CD4-positive, alpha-beta T cell treated with Interleukin-2 at 100 ng/mL for 4 hours (primary cell): ENCODE measurements around the gene PLAAT2.
"Not testable (repeated sequence)": the region's sequence is repeated elsewhere in the genome, so short reads cannot be mapped to it uniquely, and the experiment has no call there.

ENCODE experiments used
- DNase-seq: peaks from one replicate; pipeline ENCODE4 v3.0.0-alpha.2; 2020; ENCODE audit warnings: low spot score

Gene PLAAT2

GRCh38 chr11:63578882-63579281, 15.7 kb upstream of the PLAAT2 start:
- DNase-seq = not testable (repeated sequence)

- no peak for DNase-seq
Observed at GRCh38 chr11:63574856-63575602, 11.8 kb upstream of the PLAAT2 start.

GRCh38 chr11:63573881-63574855, 11.0 kb upstream of the PLAAT2 start:
- peak; percentile 57 for DNase-seq

GRCh38 chr11:63572026-63572688, 9.0 kb upstream of the PLAAT2 start:
- DNase-seq = no peak

- DNase-seq = no peak
Observed at GRCh38 chr11:63569570-63569969, 6.4 kb upstream of the PLAAT2 start.

- peak; percentile 94 for DNase-seq
Observed at GRCh38 chr11:63567044-63567840, 4.1 kb upstream of the PLAAT2 start.

- no peak for DNase-seq
Observed at GRCh38 chr11:63564784-63565350, 1.7 kb upstream of the PLAAT2 start.

GRCh38 chr11:63564056-63564774, 1.0 kb upstream of the PLAAT2 start:
- DNase-seq = peak; percentile 59

- DNase-seq = peak; percentile 56
Observed at GRCh38 chr11:63560506-63561180, 2.5 kb downstream of the PLAAT2 start.

- no peak for DNase-seq
Observed at GRCh38 chr11:63558459-63559157, 4.6 kb downstream of the PLAAT2 start.

GRCh38 chr11:63557570-63557969, 5.6 kb downstream of the PLAAT2 start:
- no peak for DNase-seq

GRCh38 chr11:63556404-63557013, 6.7 kb downstream of the PLAAT2 start:
- no peak for DNase-seq

GRCh38 chr11:63554877-63555223, 8.3 kb downstream of the PLAAT2 start:
- DNase-seq = no peak

- peak; percentile 79 for DNase-seq
Observed at GRCh38 chr11:63553759-63554158, 9.4 kb downstream of the PLAAT2 start.

GRCh38 chr11:63552921-63553320, 10.3 kb downstream of the PLAAT2 start:
- no peak for DNase-seq

DNA sequence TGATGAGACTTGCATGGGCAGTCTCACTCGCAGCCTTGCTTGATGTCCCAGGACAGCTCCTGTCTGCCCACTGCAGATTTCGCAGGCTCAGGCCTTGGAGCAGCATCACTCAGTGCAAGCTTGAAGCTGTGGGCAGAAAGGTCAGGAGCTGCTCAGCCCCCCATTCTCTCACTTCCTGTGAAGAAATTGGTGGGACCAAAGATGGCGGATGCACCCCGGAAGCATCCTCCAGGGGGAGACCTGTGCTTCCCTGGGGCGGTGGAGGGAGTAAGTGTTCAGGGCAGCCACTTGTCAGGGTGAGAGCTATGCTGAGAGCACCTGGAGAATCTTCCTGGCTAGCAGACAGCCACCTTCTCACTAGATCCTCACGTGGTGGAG, 11.3 kb downstream of the PLAAT2 start:
- DNase-seq = peak; percentile 21

DNA sequence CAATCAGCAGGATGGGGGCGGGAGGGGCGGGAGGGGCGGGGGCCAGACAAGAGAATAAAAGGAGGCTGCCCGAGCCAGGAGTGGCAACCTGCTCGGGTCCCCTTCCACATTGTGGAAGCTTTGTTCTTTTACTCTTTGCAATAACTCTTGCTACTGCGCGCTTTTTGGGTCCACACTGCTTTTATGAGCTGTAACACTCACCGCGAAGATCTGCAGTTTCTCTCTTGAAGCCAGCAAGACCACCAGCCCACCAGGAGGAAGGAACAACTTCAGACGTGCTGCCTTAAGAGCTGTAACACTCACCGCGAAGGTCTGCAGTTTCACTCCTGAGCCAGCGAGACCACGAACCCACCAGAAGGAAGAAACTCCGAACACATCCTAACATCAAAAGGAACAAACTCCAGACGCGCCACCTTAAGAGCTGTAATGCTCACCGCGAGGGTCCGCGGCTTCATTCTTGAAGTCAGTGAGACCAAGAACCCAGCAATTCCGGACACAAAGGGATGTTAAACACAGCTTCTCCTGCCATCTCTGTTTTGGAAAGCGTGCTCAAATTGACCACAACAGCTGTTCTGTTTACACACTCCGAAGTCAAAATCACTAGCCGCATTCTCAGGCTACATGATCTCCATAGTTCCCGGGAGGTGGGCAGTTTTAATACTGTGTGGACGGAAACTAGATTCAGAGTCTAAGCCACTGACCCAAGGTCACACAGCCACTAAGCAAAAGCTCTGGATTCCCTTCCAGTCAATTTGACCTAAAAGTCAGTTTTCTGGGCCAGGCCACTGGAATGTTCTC, 11.9 kb downstream of the PLAAT2 start:
- peak; percentile 45 for DNase-seq

DNA sequence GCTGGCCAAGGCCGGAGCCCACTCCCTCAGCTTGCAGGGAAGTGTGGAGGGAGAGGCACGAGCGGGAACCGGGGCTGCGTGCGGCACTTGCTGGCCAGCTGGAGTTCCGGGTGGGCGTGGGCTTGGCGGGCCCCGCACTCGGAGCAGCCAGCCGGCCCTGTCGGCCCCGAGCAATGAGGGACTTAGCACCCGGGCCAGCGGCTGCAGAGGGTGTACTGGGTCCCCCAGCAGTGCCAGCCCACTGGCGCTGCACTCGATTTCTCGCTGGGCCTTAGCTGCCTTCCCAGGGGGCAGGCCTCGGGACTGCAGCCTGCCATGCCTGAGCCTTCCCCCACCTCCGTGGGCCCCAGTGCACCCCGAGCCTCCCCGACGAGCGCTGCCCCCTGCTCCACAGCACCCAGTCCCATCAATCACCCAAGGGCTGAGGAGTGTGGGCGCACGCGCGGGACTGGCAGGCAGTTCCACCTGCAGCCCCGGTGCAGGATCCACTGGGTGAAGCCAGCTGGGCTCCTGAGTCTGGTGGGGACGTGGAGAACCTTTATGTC, 13.0 kb downstream of the PLAAT2 start:
- DNase-seq = not testable (repeated sequence)
